Activated T-helper 9 cell treated with anti-CD3 and anti-CD28 coated beads, Interleukin-2, amount 50 U/mL, for 16 hours (primary cell): Measurements from ENCODE around the gene HPCAL1.

ENCODE experiments used
- DNase-seq: peaks from one replicate; pipeline ENCODE4 v3.0.0-alpha.2; 2020; ENCODE audit warnings: low read depth

HPCAL1 gene

DNA sequence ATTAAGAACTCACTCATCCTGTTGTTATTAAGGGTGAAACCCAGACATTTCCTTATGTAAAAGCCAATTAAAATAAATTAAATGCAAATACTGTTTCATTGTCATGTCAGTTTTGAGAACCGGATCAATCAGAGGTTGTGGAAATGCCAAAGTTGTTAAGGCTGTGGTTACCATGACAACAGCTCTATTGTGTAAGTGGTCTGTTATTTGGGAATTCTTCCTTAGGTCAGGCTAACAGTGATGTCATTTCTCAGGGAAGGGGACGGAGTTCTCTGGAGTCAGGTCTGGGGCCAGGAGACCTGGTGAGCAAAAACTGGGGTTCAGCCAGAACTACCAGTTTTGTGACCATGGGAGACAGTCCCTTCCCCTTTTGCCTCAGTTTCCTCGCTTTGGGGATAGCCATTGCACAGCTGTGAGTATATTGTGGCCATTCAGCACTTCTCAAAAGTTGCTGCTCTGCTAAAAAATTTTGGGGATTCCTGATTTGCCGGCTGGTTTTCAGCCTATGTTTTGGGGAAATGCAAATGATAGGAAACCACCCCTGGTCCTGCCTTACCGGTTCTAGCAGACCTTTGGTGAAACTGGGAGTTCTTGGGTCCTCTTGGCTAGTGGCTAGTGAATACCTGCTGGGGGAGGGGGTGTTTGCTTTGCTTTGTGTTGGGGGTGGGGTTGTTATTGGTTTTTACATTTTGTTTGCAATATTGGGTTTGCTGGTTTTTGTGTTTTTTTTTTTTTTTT, 21.6 kb downstream of the HPCAL1 start:
- DNase-seq: no peak

DNA sequence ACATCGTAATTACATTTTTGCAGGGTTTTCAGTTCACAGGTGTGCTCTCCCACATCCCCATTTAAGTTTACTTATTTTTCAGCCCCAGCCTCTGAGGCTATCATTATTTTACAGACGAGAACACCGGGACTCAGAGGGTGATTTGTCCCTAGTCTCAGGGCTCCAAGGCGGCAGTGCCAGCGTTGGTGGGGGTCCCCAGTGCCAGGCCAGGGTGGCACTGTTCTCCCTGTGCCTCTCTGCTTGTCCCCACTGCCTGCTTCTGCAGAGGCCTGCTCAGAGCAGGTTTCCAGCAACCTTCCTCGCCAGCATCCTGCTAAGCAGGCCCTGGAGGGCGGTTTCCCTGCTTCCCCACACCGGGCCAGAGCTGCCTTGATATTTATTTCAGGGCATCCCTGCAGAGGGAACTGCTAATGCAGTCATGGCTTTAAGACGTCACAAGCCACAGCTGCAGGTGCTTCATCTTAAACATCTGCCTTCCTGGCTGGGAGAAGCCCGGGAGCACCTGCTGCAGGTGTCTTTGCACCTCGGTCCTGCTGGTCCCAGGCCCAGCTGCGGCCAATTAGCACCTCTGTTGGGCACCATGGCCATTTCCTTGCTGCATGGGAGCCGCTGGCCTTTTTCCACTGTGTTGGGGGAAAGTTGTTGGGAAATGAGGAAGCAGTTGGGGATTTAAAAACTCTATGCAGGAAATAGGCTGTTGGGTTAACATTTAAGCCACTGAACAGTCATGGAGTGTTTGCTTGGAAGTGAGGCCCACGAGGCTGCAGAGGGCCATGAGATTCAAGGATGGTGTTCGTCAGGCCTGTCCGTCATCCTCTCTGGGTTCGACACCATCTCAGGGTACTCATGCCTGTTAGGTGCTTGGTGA, 22.8 kb downstream of the HPCAL1 start:
- no peak for DNase-seq

DNA sequence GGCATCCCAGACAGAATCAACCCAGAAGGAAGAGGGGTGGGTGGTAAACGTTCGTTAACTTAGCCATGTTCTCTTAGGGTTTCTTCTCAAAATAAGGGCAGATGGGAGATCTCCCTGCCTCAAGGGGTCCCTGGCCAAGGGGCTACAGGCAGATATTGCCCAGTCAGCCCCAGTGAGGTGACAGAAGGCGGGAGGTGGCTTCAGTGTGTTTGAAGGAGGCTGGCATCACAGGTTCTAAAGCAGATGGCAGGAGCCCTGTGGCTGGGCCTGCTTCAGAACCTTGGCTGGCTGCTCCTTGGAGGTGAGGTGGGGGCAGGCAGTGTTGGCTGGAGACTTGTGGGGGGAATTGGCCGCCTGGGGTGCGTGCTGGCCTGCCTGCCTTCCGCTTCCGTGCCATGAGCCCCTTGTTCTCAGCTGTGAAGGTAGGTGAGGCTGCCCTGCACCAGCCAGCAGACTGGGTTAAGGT, 23.5 kb downstream of the HPCAL1 start:
- DNase-seq: no peak

- DNase-seq: no peak
Measured at GRCh38 chr2:10326707-10327594, 24.2 kb downstream of the HPCAL1 start.

- no peak for DNase-seq
Measured at GRCh38 chr2:10327896-10328669, 25.4 kb downstream of the HPCAL1 start.

- DNase-seq: no peak
Measured at GRCh38 chr2:10328670-10329579, 26.2 kb downstream of the HPCAL1 start.

DNA sequence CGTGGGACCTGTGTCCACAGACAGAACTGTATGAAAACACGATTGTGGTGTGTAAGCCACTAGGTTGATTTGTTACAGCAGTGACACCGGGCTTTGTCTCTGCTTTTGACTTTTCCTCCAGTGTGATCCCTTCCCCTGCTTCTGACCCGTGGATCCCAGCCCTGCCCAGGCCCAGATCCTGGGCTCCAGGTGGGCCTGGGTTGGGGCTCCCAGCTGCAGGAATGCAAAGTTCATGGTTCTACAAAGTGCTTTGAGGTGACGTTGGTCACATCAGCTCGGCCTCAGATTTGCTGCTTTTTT, 26.8 kb downstream of the HPCAL1 start:
- no peak for DNase-seq

GRCh38 chr2:10329880-10330699, 27.4 kb downstream of the HPCAL1 start:
- DNase-seq: no peak

DNA sequence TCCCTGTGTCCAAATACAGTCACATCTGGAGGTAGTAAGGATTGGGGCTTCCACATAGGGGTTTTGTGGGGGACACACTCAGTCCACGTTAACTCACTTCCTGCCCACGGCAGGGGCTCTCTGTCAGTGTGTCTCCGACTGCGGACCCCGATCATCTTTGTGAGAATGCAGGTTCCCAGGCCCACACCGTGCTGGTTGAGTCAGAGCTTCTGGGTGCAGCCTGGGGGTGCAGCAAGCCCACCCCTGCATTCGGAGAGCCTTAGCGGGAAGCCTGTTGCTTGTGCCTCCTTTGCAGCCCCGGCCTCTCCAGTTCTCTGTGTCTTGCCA, 28.0 kb downstream of the HPCAL1 start:
- no peak for DNase-seq

GRCh38 chr2:10331027-10331701, 28.5 kb downstream of the HPCAL1 start:
- peak; percentile 58 for DNase-seq

DNA sequence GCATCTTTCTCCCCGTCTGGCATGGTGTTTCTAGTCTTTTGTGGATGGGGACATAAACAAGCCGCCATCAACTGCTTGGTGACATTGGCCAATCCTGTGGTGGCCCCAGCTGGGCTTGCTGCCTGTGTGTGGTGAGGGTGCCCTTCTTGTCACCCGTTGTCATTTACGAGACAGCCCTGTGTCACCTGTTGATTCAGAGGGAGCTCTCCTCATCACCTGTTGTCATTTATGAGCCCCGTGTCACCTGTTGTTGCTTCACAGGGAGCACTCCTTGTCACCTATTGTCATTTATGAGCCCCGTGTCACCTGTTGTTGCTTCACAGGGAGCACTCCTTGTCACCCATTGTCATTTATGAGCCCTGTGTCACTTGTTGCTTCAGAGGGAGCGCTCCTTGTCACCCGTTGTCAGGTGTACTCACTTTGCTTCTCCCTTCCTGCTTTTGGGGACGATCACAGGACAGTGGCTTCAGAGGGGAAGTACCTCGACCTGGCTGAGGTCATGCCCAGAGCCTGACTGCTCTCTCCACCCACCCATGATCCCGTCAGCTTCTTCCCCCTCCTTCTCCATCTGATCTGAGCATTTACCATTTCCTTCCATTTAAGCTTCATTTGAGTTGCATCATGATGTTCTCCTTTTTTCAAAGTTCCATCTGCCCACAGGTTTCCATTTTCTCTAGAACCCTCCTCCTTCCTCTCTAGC, 29.1 kb downstream of the HPCAL1 start:
- DNase-seq: no peak

GRCh38 chr2:10332402-10333246, 29.9 kb downstream of the HPCAL1 start:
- no peak for DNase-seq

DNA sequence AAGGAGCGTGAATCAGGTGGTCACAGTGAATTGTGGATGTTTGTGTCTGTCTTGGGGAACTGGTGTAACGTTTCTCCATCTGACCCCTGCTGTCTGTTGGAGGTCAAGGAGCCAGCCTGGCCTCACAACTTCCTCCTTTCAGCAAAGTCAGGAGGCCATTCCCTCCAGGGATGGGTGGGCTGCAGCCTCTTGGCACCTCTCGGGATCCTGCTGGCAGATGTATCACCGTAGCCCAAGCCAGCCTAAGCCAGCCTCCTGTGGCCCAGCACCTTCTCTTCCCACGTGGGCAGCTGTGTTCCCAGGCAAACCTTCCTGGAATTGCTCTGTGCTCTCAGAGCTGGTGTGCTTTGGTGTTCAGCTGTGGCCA, 30.5 kb downstream of the HPCAL1 start:
- no peak for DNase-seq

DNA sequence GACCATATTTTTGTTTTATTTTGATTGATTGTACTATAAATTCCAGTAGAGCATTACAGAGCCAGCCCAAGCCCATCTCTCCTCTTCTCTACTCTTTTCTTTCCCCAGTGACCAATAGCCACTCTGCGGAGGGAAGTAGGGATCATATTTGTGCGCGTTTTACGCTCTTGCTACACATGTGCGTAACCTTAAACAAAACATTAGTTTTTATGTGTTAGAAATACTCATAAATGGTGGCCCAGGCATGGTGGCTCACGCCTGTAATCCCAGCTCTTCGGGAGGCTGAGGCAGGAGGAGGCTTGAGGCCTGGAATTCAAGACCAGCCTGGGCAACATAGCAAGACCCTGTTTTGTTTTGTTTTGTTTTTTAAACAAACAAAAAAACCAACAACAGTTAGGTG, 31.3 kb downstream of the HPCAL1 start:
- no peak for DNase-seq

DNA sequence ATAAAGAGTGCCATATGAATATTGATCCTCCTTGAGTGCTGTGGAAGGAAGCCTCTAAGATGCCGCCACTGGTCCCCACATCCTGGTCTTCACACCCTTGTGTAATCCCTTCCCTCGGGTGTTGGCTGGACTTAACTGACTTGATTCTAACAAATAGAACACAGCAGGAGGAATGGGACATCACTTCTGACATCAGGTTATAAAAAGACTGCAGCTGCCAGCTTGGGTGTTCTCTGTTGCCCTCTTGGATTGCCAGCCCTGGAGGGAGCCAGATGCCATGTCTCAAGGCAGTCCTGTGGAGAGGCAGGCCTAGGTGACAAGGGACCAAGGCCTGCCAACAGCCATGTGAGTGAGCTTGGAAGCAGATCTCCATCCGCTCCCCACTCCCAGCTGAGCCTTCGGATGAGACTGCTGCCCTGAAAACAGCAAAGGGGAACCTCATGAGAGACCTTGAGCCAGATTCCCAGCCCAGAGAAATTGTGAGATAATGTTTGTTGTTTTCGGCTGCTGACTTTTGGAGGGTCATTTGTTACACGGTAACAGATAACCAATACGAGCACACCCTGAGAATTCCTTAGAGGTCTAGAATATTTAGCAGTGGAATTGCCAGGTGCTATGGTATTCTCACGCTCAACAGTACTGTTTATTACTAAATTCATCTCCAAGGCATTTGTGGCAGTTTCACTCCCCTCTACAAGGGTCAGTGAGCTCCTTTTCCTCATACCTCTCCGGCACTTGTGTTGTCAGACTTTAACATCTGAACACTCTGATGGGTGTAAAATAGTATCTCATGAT, 32.5 kb downstream of the HPCAL1 start:
- no peak for DNase-seq

- DNase-seq: no peak
Measured at GRCh38 chr2:10336283-10336682, 33.6 kb downstream of the HPCAL1 start.
